Pancreas (tissue), 10 donors: Measurements from ENCODE around the gene GPC3. TPM values are rescaled to one million over a fixed set of nuclear protein-coding genes. Genes with fewer than 3 reads are reported as not detected.

ENCODE experiments used
- ATAC-seq, 4 donors: fragments of 200-7000 bp; cut with Tn5 transposase; one replicate each; pipeline versions ENCODE4 v1.8.0 to v1.9.1; 2020; ENCODE audit warnings: mild to moderate bottlenecking in 4 of 4, moderate library complexity in 4 of 4
- DNase-seq, 6 donors: peaks; one replicate each; pipeline ENCODE4 v3.0.0-alpha.2; 2020
- FAIRE-seq: peaks from 2 replicates; lab custom pipeline; 2012; peaks lifted over from hg19 to GRCh38; lab: Jason Lieb, UNC
- H3K27ac ChIP-seq, 4 donors: fragments of 200-600 bp; sonication (generic); 1 replicate in 3 of 4; 2 replicates in 1 of 4; pipeline versions ENCODE4 v1.5.0 to v1.8.0; 2020
- H3K27me3 ChIP-seq, 4 donors: fragments of 200-600 bp; one replicate each; pipeline ENCODE4 v1.8.0; 2021
- H3K36me3 ChIP-seq, 3 donors: fragments of 200-600 bp; sonication (generic) in 1 of 3; one replicate each; pipeline versions ENCODE4 v1.5.0 to v1.8.0; 2020 to 2021
- H3K4me1 ChIP-seq, 3 donors: fragments of 200-600 bp; one replicate each; pipeline ENCODE4 v1.8.0; 2021
- H3K4me3 ChIP-seq, 4 donors: fragments of 200-600 bp; sonication (generic) in 2 of 4; one replicate each; pipeline versions ENCODE4 v1.5.0 to v1.8.0; 2020 to 2021
- H3K9me3 ChIP-seq, 4 donors: fragments of 200-600 bp; one replicate each; pipeline ENCODE4 v1.8.0; 2021
- CTCF ChIP-seq, 4 donors: fragments of 200-600 bp; sonication (generic) in 3 of 4; IDR thresholded peaks; one replicate each; pipeline versions ENCODE4 v1.5.0 to v1.8.0; 2021; ENCODE audit warnings: antibody characterized with exemption in 4 of 4
- WGBS, 2 donors: extraction: QIAGEN DNeasy Blood & Tissue Kit; methylation state at CpG; one replicate each; pipeline ENCODE4 v1.1.7; 2013; 5-methylcytosine and 5-hydroxymethylcytosine counted together
- intact Hi-C, 3 donors: fragments of 100-400 bp; cut with DNase I; formaldehyde crosslinking; loops; one replicate each; pipeline versions ENCODE4 v1.11.1 to v1.14.2; 2022
- polyA plus RNA-seq, 2 donors: library from polyadenylated mRNA; stranded (reverse); fragments of 200-250 nt; gene quantifications; one replicate each; pipeline ENCODE4 v1.2.3, GENCODE V29; 2013
- total RNA-seq, 6 donors: library from RNA; stranded (reverse); fragmentation: NEBNext Ultra II Directional in 4 of 6; extraction: Animal tissue kit (Norgen Biotek cat#: 25700) in 4 of 6; gene quantifications; one replicate each; pipeline versions ENCODE4 v1.2.1 to v1.2.4, GENCODE V29; 2021 to 2023
- donor health status: healthy with polysubstance abuse.
- donor health status: DM: no; HTN: no; CAD: no; lungs with moderate emphysema.
- donor health status: DM: no; HTN: no; CAD: no.
- donor health status: control.
- donor health status: control.
- donor health status: Bipolar disorder and iron deficiency.
- donor health status: DM: yes; HTN: yes; CAD: no.
- donor health status: DM: no; HTN: no; CAD: no.
- donor health status: DM: no; HTN: no; CAD: no.
- donor health status: DM: yes; HTN: yes; CAD: no.

The GPC3 gene
- total and polyA plus RNA-seq, 8 donors = 0.95 to 18.6 (median 2.7) TPM

GRCh38 chrX:133715715-133716114 is 269.7 kb downstream of the GPC3 start:
- Histone ChIP-seq H3K4me1 (no peaks in the 10 kb centered on the region), H3K36me3 (no peaks in the 10 kb centered on the region), H3K27me3 (no peaks in the 10 kb centered on the region), H3K9me3 (no peaks in the 10 kb centered on the region), H3K27ac (no peak overlapping the region), H3K4me3 (no peak overlapping the region)
- FAIRE-seq (no peak), DNase-seq (no peak), ATAC-seq (no peak)
- no peak for TF ChIP-seq CTCF (IDR thresholded peaks at IDR 0.05)
- 53% methylated on average over 1 of the region's 1 CpG for WGBS, 2 donors
- intact Hi-C loops = no loop called here

GRCh38 chrX:133709501-133709900 is 275.9 kb downstream of the GPC3 start:
- Histone ChIP-seq H3K36me3 (no peaks in the 10 kb centered on the region), H3K4me3 (no peak overlapping the region), H3K4me1 (no peaks in the 10 kb centered on the region), H3K27me3 (peaks cover 0 to 26% (median 0%) of the 10 kb centered on the region in 4 donors), H3K9me3 (no peaks in the 10 kb centered on the region), H3K27ac (no peak overlapping the region)
- WGBS, 2 donors = 49 to 61% methylated on average over 1 of the region's 1 CpG
- FAIRE-seq = no peak
- TF ChIP-seq CTCF (IDR thresholded peaks at IDR 0.05) = no peak
- ATAC-seq = no peak
- intact Hi-C loops = no loop called here
- DNase-seq = no peak

- ATAC-seq = no peak
- intact Hi-C loops = no loop called here
- H3K36me3 ChIP-seq = no peaks in the 10 kb centered on the region
These were observed 278.5 kb downstream of the GPC3 start for GRCh38 chrX:133706890-133707289.

GRCh38 chrX:133702230-133702629 is 283.2 kb downstream of the GPC3 start:
- no peak for FAIRE-seq
- no peak for ATAC-seq
- no peaks in the 10 kb centered on the region for H3K4me1 ChIP-seq
- H3K27ac ChIP-seq = no peak overlapping the region
- no peak for TF ChIP-seq CTCF (IDR thresholded peaks at IDR 0.05)
- DNase-seq = no peak
- H3K9me3 ChIP-seq = no peaks in the 10 kb centered on the region
- peaks cover 0 to 20% (median 0%) of the 10 kb centered on the region in 4 donors for H3K27me3 ChIP-seq
- H3K4me3 ChIP-seq = no peak overlapping the region
- H3K36me3 ChIP-seq = no peaks in the 10 kb centered on the region
- intact Hi-C loops = no loop called here

More at GRCh38 chrX:133706890-133707289, 278.5 kb downstream of the GPC3 start:
- no peak for TF ChIP-seq CTCF (IDR thresholded peaks at IDR 0.05)
- Histone ChIP-seq H3K4me3 (no peak overlapping the region), H3K27ac (no peak overlapping the region), H3K9me3 (no peaks in the 10 kb centered on the region), H3K27me3 (peaks cover 0 to 28% (median 0%) of the 10 kb centered on the region in 4 donors), H3K4me1 (no peaks in the 10 kb centered on the region)
- FAIRE-seq = no peak
- no peak for DNase-seq
- 90 to 97% methylated on average over 1 of the region's 1 CpG for WGBS, 2 donors

- WGBS, 2 donors = 56 to 64% methylated on average over 7 of the region's 7 CpGs
- no peak for ATAC-seq
- no peaks in the 10 kb centered on the region for H3K4me1 ChIP-seq
- peaks cover 0 to 8% (median 0%) of the 10 kb centered on the region in 4 donors for H3K27me3 ChIP-seq
- no peak overlapping the region for H3K4me3 ChIP-seq
- intact Hi-C loops = no loop called here
- H3K9me3 ChIP-seq = no peaks in the 10 kb centered on the region
- no peak for DNase-seq
- TF ChIP-seq CTCF (IDR thresholded peaks at IDR 0.05) = no peak
- no peaks in the 10 kb centered on the region for H3K36me3 ChIP-seq
- H3K27ac ChIP-seq = no peak overlapping the region
- FAIRE-seq = no peak
These were observed 286.2 kb downstream of the GPC3 start for GRCh38 chrX:133699023-133699728.
